ENCODE results near the gene PAIP2. TPM values are rescaled to one million over a fixed set of nuclear protein-coding genes. Genes with fewer than 3 reads are reported as not detected.
A peak's percentile ranks its signal among the peaks of the same experiment; 100 is the strongest.
"Not testable (repeated sequence)": the region's sequence is repeated elsewhere in the genome, so short reads cannot be mapped to it uniquely, and the experiment has no call there.

Gene PAIP2
- total RNA-seq, 6 experiments from 2014 or later = 34.5 to 55.8 (median 41.4) TPM

DNA sequence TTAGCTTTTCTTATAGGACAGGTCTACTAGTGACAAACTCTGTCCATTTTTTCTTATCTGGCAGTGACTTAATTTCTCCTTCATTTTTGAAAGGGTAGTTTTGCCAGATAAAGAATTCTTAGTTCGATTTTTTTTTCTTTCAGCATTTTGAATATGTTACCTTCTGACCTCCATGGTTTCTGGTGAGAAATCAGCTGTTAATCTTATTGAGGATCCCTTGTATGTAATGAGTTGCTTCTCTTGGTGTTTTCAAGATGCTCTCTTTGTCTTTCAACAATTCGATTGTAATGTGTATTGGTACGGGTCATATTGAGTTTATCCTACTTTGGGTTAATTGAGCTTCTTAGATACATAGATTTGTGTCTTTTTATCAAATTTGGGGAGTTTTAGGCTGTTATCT is 12.5 kb downstream of the PAIP2 start:
- DNase-seq (no peak), ATAC-seq (no peak)
- H3K27ac ChIP-seq = no peak overlapping the region
- no peaks in the 10 kb centered on the region for H3K9me3 ChIP-seq
- H3K4me1 ChIP-seq = no peaks in the 10 kb centered on the region
- H3K27me3 ChIP-seq = no peaks in the 10 kb centered on the region
- no peak overlapping the region for H3K4me3 ChIP-seq
- intact Hi-C loops (cut with DNase I) = no loop called here
- H3K36me3 ChIP-seq = no peaks in the 10 kb centered on the region
- no peak for TF ChIP-seq POLR2A (IDR thresholded peaks at IDR 0.05)
- TF ChIP-seq, protein P1, sequence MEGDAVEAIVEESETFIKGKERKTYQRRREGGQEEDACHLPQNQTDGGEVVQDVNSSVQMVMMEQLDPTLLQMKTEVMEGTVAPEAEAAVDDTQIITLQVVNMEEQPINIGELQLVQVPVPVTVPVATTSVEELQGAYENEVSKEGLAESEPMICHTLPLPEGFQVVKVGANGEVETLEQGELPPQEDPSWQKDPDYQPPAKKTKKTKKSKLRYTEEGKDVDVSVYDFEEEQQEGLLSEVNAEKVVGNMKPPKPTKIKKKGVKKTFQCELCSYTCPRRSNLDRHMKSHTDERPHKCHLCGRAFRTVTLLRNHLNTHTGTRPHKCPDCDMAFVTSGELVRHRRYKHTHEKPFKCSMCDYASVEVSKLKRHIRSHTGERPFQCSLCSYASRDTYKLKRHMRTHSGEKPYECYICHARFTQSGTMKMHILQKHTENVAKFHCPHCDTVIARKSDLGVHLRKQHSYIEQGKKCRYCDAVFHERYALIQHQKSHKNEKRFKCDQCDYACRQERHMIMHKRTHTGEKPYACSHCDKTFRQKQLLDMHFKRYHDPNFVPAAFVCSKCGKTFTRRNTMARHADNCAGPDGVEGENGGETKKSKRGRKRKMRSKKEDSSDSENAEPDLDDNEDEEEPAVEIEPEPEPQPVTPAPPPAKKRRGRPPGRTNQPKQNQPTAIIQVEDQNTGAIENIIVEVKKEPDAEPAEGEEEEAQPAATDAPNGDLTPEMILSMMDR (IDR thresholded peaks at IDR 0.05) = no peak
- 79% methylated on average over 3 of the region's 3 CpGs for WGBS (ENCODE audit: insufficient coverage, low coverage, low lambda C conversion rate, missing lambda C conversion rate)

DNA sequence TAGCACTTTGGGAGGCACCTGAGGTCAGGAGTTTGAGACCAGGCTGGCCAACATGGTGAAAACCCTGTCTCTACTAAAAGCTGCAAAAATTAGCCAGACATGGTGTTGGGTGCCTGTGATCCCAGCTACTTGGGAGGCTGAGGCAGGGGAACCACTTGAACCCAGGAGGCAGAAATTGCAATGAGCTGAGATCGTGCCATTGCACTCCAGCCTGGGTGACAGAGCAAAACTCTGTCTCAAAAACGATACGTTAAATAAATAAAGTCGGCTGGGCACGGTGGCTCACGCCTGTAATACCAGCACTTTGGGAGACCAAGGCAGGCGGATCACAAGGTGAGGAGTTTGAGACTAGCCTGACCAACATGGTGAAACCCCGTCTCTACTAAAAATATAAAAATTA is 14.2 kb downstream of the PAIP2 start:
- H3K27ac ChIP-seq; H3K9me3 ChIP-seq; intact Hi-C loops (cut with DNase I); H3K36me3 ChIP-seq; ATAC-seq; DNase-seq; H3K27me3 ChIP-seq; H3K4me1 ChIP-seq; H3K4me3 ChIP-seq: not testable (repeated sequence)
- WGBS (ENCODE audit: insufficient coverage, low coverage, low lambda C conversion rate, missing lambda C conversion rate) = 94% methylated on average over 8 of the region's 8 CpGs

GRCh38 chr5:139358064-139358463 is 16.4 kb downstream of the PAIP2 start:
- intact Hi-C loops (cut with DNase I) = no loop called here
- DNase-seq (no peak), ATAC-seq (no peak)
- H3K27me3 ChIP-seq = no peaks in the 10 kb centered on the region
- TF ChIP-seq, protein P1 (IDR thresholded peaks at IDR 0.05) = no peak
- no peak for TF ChIP-seq POLR2A (IDR thresholded peaks at IDR 0.05)
- no peaks in the 10 kb centered on the region for H3K4me1 ChIP-seq
- no peak overlapping the region for H3K4me3 ChIP-seq
- H3K27ac ChIP-seq = no peak overlapping the region
- H3K9me3 ChIP-seq = no peaks in the 10 kb centered on the region
- H3K36me3 ChIP-seq = peaks cover 0 to under 1% (median 0%) of the 10 kb centered on the region in 4 donors

GRCh38 chr5:139360384-139360783 is 18.7 kb downstream of the PAIP2 start:
- no peak overlapping the region for H3K4me3 ChIP-seq
- no peaks in the 10 kb centered on the region for H3K9me3 ChIP-seq
- no peaks in the 10 kb centered on the region for H3K27me3 ChIP-seq
- TF ChIP-seq, protein P1 (IDR thresholded peaks at IDR 0.05) = no peak
- no peak for TF ChIP-seq POLR2A (IDR thresholded peaks at IDR 0.05)
- H3K27ac ChIP-seq = no peak overlapping the region
- ATAC-seq (no peak), DNase-seq (peak in 1 of 3 donors; percentile 15)
- H3K36me3 ChIP-seq = peaks cover 0 to 24% (median 10%) of the 10 kb centered on the region in 4 donors
- no peaks in the 10 kb centered on the region for H3K4me1 ChIP-seq
- WGBS (ENCODE audit: insufficient coverage, low coverage, low lambda C conversion rate, missing lambda C conversion rate) = 100% methylated on average over 2 of the region's 4 CpGs
- intact Hi-C loops (cut with DNase I) = no loop called here

DNA sequence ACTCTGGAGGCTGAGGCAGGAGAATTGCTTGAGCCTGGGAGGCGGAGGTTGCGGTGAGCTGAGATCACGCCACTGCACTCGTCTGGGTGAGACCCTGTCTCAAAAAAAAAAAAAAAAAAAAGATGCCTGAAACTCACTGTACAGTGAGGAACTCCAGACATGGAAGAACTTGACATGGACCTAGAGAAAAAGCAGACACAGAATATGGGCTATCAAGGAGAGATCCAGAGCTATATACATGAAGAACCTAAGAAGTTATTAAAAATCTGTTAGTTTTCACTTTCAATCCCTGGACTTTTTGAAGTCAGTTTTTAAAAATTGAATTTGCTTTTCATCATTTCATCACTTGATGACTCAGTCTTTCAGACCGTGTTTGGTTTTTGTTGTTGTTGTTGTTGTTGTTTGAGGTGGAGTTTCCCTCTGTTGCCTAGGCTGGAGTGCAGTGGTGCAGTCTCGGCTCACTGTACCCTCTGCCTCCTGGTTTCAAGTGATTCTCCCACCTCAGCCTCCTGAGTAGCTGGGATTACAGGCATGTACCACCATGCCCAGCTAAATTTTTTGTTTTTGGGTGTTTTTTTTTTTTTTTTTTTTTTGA is 20.3 kb downstream of the PAIP2 start:
- ATAC-seq = no peak
- Histone ChIP-seq H3K4me1 (no peaks in the 10 kb centered on the region), H3K9me3 (no peaks in the 10 kb centered on the region), H3K27me3 (no peaks in the 10 kb centered on the region), H3K36me3 (peaks cover 0 to 40% (median 18%) of the 10 kb centered on the region in 4 donors), H3K27ac (no peak overlapping the region), H3K4me3 (no peak overlapping the region)
- intact Hi-C loops (cut with DNase I) = no loop called here
- WGBS (ENCODE audit: insufficient coverage, low coverage, low lambda C conversion rate, missing lambda C conversion rate) = 76% methylated on average over 4 of the region's 6 CpGs
- DNase-seq = peak in 1 of 3 donors; percentile 15
- no peak for TF ChIP-seq POLR2A (IDR thresholded peaks at IDR 0.05)
- TF ChIP-seq, protein P1 (IDR thresholded peaks at IDR 0.05) = no peak
